GM21737 (cell line): ENCODE data around the gene AMBP.
"Not testable (repeated sequence)": the region's sequence is repeated elsewhere in the genome, so short reads cannot be mapped to it uniquely, and the experiment has no call there.

Experiments
- ATAC-seq: cut with Tn5 transposase; IDR thresholded peaks from one replicate; pipeline ENCODE4 v1.9.1; 2021; ENCODE audit warnings: mild to moderate bottlenecking, moderate library complexity; ENCODE audit not compliant: unreplicated experiment

The AMBP gene

DNA sequence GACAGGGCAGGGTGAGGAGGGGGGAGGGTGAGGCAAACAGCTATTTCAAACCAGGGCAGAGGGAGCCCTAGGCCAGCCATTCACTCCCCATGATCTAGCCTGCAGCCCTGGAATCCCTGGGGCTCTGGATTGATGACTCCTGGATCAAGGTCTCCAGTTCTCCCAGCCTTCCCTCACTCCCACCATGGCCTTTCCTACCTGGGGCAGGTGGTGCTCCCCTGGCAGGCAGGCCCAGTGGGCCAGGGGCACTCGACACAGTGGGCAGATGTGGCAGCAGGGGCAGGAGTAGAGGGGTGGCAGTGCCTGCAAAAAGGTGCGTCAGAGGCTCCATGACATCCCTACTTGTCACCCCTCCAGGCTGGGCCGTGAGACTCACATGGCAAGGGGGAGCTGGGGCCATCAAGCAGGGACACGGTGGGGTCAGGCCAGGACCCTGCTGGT is 15.0 kb upstream of the AMBP start:
- ATAC-seq = no peak

- ATAC-seq = no peak
Measured at GRCh38 chr9:114092336-114092735, 14.2 kb upstream of the AMBP start.

- ATAC-seq = no peak
Measured at GRCh38 chr9:114091711-114092110, 13.6 kb upstream of the AMBP start.

DNA sequence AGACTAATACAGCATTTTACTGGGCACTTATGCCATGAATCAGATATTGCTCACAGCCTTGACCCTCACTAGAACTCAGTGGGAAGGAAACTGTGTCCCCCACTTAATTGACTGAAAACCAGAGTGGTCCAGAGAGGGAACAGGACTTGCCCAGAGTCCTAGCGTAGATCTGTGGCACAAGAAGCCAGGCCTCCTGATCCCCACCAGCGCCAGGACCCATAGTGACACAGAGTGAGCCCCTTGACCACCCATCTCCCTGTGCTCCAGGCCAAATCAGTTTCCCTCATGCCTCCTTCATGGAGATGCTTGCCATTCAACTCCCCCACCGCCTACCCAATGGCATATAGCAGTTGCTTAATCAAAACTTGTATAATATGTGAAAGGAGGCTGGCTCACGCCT is 12.7 kb upstream of the AMBP start:
- no peak for ATAC-seq

GRCh38 chr9:114089206-114089840 is 11.2 kb upstream of the AMBP start:
- ATAC-seq = no peak

DNA sequence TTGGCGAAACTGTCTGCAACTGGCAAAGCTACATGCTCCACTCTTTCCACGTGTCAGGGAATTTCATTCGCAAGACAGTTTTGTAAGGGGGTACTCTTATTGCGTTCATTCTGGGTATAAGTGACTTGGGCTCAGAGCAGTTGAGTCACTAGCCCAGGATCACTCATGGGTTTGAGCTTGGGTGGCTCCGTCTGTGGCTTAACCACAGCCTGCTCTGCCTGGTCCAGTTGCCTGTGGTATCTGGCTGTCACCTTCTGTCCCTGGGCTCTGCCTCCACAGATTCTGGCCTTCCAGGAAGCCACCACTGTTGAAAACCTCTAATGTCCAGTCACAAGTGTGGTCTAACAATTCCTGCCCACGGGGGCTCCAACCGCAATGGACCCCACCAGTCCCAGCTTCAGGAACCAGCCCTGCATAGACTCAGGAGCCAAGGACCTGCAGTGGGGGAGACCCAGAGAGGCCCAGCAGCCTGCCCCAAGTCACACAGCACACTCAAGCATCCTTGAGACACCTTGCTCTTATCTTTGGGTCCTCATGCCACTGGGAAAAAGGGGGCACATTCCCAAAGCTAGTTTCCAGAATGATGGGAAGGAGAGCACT is 10.6 kb upstream of the AMBP start:
- no peak for ATAC-seq

DNA sequence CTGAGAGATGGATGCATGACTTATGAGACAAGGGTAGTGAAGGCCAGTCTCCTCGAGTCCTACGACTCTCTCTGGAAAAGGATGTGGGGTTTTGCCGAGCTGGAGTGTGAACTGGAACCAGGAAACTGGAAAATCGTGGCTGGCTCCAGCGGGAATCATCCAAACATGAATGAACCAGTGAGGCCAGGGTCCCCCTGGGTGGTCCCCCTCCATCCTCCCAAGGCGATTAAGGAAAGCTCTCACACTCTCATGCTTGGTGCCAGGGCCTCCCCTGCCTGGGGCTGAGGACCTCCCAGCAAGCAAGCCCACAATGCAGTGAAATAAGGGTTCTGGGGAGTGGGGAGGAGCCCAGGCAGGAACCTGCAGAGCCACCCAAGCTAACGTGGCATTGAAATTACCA is 9.6 kb upstream of the AMBP start:
- no peak for ATAC-seq

DNA sequence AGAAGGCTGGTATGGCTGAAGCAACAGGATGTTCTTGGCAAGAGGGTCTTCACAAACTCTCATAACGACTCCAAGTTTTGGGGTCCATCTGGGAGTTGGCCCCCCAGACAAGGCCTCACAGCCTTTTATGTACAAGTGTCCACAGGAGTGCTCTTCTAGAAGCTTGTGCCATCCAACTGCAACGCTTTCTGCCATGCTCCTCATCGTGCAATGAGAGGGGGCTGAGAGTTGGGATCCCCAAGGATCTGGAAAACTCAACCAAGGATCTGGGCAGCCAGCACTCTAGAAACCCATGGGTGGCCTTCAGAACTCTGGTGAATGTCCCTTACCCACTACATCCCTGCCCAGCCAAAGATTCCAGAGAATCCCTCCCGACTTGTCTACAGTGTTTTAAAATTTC is 8.5 kb upstream of the AMBP start:
- no peak for ATAC-seq

DNA sequence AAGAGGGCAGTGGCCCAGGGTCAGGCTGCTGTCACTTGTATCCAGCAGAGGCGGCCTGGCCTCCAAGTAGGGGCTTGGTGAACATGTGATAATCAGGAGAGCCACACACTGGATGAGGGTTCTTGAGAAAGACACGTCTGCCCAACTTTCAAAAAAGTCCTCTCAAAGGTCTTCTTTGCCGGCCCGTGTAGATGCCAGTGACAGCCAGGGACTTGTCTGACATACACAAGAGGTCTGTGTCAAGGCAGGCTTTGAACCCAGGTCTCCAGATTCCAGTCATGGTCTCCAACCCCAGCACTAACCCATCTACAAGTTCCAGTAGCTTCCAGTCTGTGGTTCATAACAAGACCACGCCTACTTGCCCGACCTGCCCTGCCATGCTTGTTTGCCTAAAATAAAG is 7.9 kb upstream of the AMBP start:
- ATAC-seq = no peak

DNA sequence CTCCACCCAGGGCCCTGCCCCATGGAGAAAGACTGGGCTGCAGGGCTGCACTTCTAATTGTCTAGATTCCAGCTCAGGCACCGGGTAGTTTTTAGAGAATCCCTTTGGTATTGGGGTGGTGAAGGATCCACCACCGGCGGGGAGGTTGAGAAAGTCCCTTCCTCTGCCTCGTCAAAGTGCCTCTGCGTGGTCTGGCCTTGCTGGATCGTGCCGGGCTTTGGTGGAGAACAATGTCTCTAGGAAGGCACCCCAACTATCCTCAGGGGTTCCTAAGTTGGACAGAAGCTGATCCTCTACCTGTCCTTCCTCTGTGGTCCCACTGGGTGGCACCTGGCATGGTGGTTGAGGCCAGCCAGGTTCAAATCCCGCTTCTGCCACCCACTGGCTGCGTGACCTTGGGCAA is 7.3 kb upstream of the AMBP start:
- no peak for ATAC-seq

GRCh38 chr9:114084282-114085073 is 6.4 kb upstream of the AMBP start:
- ATAC-seq = no peak

GRCh38 chr9:114083666-114084065 is 5.6 kb upstream of the AMBP start:
- ATAC-seq = no peak

DNA sequence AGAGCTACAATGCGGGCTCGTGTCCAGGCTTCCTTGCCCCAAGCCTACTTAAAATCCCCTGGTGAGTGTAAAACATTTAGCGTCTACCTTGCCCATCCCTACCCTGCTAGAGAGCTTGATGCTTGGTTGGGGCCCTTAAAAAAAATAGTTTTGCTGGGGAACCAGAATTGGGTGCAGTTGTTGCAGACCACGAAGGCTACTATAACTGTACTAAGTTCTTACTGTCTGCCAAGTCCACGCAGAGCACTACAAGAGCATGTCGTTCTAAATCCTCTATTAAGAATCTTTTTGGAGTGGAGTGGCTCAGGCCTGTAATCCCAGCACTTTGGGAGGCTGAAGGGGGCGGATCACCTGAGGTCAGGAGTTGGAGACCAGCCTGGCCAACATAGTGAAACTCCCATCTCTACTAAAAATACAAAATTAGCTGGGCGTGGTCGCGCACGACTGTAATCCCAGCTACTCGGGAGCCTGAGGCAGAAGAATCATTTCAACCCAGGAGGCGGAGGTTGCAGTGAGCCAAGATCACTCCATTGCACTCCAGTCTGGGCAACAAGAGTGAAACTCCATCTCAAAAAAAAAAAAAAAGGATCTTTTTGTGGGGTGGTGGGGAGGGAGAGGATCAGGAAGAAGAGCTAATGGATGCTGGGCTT is 4.8 kb upstream of the AMBP start:
- ATAC-seq = not testable (repeated sequence)

DNA sequence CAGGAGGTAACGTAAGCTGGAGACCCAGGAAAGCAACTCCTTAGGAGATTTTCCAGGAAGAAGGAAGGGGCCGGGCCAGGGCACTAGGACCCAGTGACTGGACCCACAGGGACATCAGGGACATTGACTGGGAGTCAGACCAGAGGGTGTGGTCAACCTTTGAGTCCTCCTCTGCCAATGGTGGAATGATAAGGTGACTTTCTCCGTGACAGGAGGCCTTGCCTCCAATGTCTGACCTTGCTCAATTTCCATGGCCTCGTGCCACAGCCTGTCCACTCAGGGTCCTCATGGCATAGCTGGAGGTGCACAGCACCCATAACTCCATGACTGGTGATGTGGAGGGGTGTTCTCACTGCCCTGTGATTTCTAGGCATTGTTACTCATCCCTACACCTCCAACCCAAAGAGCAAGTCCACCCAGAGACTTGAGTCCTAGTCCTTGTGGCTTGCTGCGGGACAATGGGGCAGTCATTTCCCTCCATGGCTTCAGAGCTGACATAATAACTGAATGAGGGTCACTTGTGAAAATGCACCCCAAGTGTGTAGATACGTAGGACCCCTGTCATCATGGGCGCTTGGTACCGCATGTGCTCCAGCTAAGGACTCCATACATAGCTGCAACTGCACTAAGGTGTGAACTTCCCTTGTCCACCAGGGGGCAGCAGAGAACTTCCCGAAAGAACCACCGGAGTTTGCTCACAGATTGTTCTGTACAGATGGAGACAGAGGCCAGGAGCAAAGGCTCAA is 4.1 kb upstream of the AMBP start:
- peak; percentile 73 for ATAC-seq

DNA sequence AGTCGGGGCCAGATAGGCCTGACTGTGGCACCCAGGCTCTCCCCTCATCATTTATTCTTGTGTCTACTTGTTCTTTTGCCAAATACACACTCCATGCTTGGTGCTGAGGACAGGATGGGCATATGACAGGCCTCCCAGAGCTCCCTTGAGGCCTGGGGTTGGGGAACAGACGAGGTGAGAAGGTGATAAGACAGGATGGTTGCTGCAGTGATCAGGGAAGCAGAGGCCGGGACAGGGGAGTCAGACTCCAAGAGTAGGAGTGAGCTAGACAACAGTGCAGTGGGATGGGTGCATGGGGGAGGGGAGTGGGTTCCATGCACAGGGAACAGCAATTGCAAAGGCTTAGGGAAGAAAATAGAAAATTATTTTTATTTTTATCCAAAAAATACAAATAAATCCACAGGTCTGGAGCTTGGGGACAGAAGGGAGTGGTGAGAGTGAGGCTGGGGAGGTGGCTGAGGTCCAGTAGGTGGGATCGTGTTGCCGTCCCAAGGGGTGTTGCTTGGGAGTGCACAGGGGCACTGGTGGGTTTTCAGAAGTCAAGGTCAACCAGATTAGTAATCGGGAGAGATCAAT is 3.4 kb upstream of the AMBP start:
- ATAC-seq = no peak

DNA sequence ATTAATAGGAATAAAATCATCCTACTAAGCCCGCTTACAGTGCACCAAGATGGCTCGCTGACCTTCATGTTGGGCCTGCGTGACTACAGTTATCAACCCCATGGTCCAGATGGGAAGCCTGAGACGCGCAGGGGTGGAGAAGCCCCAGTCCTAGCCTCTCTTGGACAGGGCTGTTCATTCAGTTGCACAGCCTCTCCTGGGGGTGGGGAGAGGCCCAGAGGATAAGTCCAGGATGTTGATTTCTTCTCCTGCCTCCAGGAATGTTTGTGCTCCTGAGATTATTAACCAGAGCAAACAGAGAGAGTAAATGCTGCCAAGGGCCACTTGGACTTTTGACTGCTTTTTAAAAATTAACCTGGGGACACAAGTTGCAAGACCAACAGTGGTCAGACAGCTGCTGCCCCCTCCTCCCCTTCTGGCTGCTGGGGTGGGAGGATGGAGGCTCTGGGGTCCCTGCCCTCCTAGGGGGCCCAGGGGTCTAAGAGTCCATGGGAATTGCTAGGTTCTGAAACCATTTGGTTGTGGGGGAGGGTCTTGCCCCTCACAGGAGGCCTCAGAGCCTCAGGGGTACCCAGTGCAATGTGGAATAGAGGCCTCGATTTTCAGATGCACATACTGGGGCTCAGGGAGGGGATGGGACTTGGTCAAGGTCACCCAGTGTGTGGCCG is 2.8 kb upstream of the AMBP start:
- ATAC-seq = no peak

DNA sequence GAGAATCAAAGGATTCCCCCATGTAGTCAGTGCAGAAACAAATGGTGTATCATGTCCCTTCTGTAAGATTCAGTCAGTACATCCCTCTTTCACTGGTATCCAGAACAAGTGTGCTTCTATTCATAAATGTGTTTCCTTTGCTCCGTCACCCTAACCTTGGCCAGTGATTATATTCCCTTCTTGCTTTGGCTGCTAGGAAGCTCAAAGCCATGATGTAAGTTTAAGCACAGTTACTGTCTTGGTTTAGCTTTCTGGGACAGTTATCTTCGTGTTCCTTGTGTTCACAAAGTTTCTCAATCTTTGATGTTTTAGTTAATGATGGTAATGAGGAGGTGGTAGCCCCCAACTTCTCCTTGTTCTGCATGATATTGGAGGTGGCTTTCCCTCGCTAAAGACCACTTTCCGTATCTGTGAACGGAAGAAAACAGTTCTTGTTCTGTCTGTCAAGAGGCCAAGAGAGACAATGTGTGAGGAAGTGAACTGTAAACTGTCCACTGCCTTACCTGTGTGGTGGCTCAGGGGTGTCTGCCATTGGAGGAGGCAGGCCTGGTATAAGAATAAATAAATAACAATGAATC is 2.2 kb upstream of the AMBP start:
- no peak for ATAC-seq

GRCh38 chr9:114078781-114079156 is 669 bp upstream of the AMBP start:
- no peak for ATAC-seq

DNA sequence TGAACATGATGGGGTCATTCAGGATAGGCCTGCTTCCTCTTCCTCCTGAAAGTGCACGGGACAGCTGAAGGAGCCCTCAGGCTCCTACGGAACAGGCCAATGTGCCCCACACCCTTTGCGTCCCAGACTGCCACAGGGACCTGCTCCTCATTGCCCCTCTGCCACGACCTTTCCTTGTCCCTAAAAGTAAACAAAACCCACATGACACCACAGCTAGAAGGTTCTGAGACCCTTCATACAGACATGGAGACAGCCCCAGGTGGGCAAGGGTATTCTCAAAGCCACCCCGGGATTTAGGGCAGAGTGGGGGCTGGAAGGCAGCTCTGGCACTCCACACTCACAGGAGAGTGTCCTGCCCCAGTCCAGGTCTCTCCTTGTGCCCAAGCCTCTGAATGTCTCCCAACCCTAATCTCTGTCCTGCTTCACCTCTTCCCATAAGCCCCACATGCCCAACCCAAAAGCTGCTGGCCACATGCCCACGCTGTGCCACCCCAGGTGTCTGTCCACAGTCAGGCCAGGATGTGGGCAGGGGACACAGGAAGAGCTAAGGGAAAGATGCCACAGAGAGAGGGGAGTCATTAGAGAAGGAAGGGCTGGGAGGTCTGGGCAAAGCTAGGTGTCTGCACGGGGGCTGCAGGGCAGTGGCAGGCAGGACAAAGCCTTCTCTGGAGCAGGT is 800 bp downstream of the AMBP start:
- no peak for ATAC-seq
